Heart left ventricle (tissue), 13 donors: Measurements from ENCODE around the gene C15orf39.

Source experiments
- POLR2A ChIP-seq, 2 donors: fragments of 450-650 bp; IDR thresholded peaks; one replicate each; pipeline ENCODE4 v1.6.1; 2017; ENCODE audit warnings: antibody characterized with exemption in 2 of 2, mild to moderate bottlenecking in 2 of 2, moderate library complexity in 2 of 2
- TF ChIP-seq, protein P1 (sequence below), 12 donors: fragments of 200-600 bp; sonication (generic) in 4 of 12; IDR thresholded peaks; one replicate each; pipeline versions ENCODE4 v1.5.0 to v1.8.0; 2018 to 2022; ENCODE audit warnings: antibody characterized with exemption in 12 of 12, mild to moderate bottlenecking in 5 of 12
- donor health status: ischemic (EF 13 %, LVEDD 7.1; RV severe dilation, severe dysfunction).
- donor health status: DM: no; HTN: yes; CAD: no.
- donor health status: DM: no; HTN: no; CAD: no.
- donor health status: ischemic (EF 25% LVEDD 6.9; RV normal size, moderate dysfunction).
- donor health status: ischemic (EF 25% LVEDD 5.7; RV mildly dilated, moderate dysfunction).
- donor health status: ischemic (EF 35%, LVEDD 5.7; RV mildly dilated, moderate dysfunction).
- donor health status: nonischemic (EF 11% LVEDD 7.7; RV severe dilation, severe dysfunction).
- donor health status: DM: yes; HTN: yes; CAD: no.
- donor health status: PGD.
- donor health status: ischemic (EF 29% LVEDD 5.4; RV normal size, mild dysfunction).
- donor health status: nonischemic (EF 23%, LVEDD 6.1; RV moderate dilation, normal function).

DNA sequence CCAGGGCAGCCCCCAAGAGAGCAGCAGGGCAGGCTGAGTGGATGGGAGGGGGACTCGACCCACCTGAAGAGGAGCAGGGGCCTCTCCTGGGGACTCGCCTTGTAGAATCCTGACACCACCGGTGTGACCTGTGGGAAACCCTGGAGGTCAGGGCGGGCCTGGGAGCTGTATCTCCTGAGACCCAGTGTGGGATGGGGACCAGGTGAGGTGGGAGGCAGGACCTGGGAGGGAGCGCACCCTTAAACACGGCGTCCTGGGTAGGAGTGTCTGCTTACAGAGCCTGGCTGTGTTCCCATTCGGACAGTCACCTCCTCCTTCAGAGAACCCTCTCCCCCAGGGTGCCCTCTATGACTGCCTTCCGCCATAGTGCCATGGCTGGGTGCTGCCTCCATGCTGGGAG, 27.1 kb downstream of the C15orf39 start:
- TF ChIP-seq, protein P1, sequence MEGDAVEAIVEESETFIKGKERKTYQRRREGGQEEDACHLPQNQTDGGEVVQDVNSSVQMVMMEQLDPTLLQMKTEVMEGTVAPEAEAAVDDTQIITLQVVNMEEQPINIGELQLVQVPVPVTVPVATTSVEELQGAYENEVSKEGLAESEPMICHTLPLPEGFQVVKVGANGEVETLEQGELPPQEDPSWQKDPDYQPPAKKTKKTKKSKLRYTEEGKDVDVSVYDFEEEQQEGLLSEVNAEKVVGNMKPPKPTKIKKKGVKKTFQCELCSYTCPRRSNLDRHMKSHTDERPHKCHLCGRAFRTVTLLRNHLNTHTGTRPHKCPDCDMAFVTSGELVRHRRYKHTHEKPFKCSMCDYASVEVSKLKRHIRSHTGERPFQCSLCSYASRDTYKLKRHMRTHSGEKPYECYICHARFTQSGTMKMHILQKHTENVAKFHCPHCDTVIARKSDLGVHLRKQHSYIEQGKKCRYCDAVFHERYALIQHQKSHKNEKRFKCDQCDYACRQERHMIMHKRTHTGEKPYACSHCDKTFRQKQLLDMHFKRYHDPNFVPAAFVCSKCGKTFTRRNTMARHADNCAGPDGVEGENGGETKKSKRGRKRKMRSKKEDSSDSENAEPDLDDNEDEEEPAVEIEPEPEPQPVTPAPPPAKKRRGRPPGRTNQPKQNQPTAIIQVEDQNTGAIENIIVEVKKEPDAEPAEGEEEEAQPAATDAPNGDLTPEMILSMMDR (IDR thresholded peaks at IDR 0.05) = no peak
- TF ChIP-seq POLR2A (IDR thresholded peaks at IDR 0.05) = no peak
